ENCODE results near the gene KCNIP2.
A peak's percentile ranks its signal among the peaks of the same experiment; 100 is the strongest.

KCNIP2 gene

DNA sequence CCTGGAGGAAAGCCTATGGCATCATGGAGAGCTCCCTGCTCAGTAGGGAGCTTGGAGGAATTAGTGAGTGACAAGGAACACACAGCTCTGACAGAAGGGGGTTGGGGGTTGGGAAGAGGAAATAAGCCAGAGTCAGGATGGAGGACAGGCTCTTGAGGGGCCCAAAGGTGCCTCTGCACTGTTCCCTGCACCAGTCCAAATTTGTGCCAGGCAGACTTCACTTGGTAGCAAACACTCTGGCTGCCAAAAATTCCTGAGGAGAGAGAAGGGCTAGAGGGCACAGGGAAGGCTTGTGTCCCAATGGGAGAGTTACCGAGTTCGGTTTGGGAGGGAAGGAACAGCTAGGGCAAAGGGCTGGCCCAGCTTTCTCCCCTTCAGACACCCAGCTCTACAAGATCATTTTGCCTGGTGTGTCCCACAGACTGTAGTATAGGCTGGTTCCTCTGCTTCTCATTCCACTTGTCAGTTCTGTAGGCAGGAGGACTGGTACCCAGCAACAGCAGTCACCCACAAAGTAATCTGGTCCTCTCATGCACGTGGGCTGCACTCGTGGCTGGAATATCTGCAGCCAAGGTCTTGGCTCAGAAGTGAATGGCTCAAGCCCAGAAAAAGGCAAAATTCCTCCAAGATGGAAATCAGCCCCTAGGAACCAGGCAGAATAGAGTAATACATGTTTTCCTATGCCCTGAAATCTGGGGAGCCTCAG lies 8.0 kb upstream of the KCNIP2 start:
- no peak for DNase-seq (ENCODE audit: low spot score)

DNA sequence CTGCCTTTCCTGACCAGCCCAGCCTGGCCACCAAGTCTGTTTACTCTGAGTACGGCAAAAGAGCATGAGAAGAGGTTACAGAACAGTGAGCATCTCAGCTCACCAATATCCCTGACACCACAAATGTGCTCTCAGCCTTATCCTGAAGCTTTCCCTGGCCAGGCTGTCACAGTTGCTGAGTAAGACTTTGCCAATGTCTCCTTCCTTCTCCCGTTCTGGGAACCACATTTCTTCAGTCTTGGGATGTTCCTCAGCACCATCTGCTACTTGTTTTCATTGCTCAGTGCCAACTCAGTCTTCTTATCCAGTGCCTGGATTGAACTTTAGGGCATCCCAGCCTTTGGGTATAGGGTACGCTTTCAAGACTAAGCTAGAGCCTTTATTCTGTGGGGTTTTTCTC lies 7.1 kb upstream of the KCNIP2 start:
- DNase-seq (ENCODE audit: low spot score): no peak

DNA sequence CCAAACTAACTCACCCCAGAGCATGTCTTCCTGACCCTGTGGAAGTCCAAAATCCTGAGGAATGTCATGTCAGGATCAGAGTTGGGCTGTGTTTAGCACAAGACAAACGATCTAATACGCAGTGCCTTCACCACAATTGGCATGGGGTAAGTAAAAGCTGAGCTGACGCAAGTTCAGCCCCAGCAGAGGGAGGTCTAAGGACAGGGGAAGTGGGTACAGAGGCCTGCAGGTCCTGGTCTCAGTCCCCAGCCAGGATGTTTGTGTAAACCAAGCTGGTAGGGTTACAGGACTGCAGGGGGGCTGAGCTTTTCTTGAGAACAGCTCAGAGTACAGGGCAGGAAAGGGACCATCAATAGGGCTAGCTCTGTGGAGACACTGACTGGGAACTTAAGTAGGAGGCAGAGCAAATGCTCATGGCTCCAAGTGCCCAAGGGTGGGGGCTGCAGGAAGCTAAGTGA lies 5.3 kb upstream of the KCNIP2 start:
- DNase-seq (ENCODE audit: low spot score): no peak

DNA sequence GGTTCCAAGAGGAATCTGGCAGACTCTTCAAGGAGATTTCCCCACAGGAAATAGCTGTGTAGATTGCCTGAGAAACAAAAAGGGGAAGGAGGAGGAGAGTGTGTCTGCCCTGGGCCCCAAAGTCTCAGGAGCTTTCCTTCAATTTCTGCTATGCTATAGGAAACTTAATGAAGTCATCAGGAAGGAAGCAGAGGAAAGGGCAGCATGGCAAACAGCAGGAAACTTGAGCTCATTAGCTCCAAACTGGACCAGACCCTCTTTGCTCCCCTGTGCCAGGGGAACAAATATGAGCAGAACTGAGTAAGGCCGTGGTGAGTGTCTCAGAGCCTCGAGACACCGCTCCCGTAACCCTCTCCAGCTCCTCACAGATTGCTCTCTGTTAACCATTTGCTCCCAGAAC lies 4.8 kb upstream of the KCNIP2 start:
- DNase-seq (ENCODE audit: low spot score): no peak

DNA sequence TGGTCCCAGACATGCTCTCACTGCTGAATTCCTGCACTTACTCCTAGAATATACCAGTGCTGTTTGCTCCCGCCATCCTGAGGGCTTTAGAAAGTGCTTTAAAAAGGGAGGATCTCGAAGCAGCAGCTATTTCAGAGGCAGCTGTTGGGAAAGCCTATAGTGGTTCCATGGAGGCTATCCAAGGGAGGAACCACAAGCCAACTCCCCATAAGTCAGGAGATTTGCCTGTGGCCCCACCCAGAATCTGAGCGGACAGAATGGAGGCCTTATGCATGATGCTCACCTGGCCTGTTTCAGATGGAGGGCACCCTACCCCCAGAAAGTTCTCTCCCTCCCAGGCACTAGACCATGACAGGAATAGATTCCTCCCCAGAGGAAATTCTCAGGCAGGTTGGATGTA lies 2.3 kb upstream of the KCNIP2 start:
- DNase-seq (ENCODE audit: low spot score): no peak

DNA sequence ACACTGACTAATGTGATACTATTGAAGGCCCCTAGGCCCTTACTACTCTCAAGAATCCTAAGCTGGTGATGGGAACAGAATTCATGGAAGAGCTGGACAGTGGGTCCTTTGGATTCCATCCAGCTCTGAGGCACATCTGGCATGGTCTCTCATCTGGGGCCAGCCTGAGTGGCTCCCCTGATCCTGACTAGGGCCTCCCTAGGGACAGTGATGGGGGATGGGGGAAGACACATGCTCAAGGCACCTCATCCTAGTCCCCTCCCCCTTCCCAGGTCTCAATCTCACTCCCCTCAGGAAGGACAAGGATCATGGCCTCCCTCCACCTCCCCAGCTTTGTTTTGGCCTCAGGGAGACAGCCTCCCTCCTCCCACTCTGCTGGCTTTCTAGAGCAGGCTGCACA lies 1.8 kb downstream of the KCNIP2 start:
- no peak for DNase-seq (ENCODE audit: low spot score)

DNA sequence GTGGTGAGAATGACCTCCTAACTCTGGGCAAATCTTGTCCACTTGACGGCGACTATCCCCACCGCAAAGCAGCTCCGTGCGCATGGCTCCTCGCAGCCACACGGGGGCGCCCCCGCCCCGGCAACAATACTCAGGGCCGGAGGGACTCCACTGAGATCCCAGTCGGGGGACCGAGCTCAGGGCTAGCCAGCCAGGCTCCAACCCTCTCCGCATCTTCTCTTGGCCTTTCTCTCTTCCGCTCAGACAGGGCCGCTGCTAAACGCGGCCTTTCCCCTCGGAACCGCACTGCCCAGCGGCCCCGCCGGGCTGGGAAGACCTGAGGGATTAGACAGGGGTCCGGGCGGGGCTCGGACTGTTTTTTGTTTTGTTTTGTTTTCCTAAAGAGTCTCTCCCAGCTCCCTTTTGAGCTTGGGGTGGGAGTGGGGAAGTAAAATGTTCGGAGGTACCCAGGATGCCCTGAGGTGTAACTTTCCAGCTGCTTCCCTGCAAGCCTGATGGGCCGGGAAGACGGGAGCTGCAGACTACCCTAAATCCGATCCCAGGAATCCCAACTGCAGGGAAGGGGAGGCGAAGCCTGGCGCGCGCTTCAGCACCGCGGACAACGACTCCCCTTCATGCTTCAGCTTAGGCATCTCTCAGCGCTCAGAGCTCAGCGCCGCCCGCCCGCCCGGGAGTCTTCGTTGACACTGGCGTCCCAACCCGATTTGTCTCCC lies 2.7 kb downstream of the KCNIP2 start:
- DNase-seq (ENCODE audit: low spot score): peak; percentile 85

DNA sequence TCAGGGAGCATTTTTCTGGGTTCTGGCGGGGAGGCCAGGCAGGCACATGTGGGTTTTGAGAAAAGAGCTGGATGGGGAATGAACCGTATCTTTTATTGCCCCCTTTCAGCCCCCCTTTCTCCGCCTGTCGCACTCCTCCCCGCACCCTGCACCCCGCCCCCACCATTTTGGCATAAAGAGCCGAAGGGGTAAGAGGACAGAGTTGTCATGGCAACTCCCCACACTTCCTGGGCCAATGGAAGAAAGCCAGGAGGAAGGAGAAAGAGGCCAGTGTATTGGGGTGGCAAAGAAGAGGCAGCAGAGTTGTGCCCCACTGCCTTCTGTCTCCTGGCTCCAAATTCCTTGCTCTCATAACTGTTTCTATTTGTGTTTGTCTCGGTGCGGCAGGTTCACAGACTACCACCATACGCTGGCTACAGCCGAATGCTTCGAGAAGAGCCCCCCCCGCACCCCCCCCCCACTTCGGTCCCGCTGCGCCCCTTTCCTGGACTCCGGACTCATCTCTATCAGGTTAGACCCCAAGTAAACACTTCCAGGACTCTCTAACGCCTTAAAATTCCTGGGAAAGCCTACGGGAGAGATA lies 3.4 kb downstream of the KCNIP2 start:
- no peak for DNase-seq (ENCODE audit: low spot score)

DNA sequence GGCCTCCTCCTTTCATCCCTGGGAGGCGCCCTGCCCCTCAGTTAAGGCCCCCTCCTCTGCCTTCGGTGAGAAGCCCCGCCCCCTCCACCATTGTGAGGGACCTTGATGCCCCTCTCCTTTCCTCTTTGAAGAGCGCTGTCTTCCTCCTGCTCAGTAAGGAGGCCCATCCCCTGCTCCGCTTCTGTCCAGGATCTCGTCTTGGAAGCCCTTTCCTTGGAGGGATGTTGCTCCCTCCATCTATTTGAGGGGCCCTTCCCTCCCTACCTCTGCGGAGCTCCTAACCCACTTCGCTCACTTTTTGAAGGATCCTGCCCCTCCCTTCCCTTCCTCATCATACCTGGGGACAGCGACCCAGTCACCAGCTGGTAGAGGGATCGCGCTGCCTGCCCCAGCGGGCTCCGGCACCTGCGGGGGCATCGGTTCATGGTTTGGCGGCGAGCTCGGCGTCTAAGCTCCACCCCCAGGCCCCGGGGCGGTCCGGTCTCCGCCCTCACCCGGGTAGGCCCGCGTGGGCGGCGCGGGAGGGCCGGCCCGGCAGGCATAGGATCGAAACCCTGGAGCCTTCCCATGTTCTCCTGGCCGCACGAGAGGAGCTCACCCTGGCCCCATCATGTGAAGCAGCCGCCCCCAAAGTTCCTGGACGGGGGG lies 4.1 kb downstream of the KCNIP2 start:
- peak; percentile 26 for DNase-seq (ENCODE audit: low spot score)

DNA sequence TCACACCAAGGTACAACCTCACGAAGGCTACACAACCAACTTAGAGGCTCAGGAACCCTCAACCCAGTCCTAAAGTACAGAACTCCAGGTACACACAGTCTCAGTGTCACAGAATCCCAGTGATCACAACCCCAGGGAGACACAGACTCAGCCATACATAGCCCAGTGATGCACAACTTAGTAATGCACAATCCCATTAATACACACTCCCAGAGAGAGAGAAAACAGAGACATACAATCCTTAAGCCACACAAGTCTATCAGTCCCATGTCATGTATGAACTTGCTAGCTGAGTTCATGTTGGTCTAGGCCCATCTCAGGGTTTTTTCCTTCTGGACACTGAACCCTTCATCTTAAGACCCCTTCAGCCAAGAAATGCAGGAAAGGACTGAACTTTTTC lies 4.6 kb downstream of the KCNIP2 start:
- no peak for DNase-seq (ENCODE audit: low spot score)

DNA sequence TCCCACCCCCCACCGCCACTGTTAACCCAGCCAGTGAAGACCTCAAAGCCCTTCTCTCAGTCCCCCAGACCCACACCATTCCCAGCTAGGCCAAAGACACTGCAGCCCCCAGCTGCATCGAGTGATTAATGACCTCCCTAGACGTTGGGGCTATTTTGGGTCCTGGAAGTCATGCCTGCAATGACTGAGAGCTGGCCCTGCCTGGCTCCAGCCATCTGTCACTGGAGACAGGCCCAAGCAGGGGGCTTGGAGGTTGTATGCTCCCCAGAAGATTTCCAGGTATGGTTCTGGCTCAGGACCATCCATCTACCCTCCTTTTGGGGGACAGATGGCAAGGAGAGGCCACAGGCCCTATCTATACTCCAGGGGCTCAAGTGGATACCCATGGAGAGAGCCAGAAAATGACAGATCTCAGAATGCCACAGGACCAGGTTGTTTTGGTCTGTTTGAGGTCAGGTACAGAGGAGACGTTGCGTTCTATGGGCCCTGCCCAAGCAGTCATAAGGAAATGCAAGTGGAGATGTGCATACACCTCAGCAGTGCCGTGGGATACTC lies 5.1 kb downstream of the KCNIP2 start:
- DNase-seq (ENCODE audit: low spot score): no peak

DNA sequence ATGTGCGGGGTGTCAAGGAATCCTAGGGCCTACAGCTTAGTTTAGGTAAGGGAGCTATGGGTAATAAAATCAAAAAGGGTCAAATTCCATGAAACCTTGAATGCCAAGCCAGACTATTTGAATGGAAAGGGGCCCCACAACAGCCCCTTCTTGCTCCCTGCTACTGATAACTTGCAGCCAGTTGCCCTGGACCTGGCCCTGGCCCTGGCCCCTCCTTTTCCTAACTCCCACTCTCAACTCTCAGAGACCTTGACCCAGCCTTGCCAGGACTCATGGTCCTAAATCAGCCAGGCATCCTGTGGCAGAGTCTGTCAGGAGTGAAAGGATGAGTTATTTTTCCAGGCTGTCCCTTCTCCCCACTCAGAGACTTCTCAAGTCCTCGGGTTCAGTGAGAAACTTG lies 5.9 kb downstream of the KCNIP2 start:
- DNase-seq (ENCODE audit: low spot score): no peak

DNA sequence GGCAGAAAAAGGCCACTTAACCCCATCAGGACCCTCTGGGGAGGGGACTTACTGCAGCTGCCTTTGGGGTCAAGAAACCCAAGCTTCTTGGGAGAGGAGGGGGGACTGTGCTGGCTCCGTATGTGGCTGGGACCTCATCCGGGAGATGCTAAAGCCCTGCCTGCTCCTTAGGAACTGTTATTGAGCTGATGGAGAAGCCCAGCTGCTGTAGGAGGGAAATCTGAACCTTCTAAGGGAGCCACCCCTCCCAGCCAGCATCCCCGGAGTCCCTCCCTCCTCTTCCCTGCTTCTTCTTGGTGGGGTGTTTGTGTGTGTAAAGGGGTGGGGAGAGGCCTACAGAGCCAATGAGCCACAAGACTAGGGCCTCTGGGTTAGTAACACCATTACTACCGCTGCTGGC lies 8.2 kb downstream of the KCNIP2 start:
- DNase-seq (ENCODE audit: low spot score): no peak

DNA sequence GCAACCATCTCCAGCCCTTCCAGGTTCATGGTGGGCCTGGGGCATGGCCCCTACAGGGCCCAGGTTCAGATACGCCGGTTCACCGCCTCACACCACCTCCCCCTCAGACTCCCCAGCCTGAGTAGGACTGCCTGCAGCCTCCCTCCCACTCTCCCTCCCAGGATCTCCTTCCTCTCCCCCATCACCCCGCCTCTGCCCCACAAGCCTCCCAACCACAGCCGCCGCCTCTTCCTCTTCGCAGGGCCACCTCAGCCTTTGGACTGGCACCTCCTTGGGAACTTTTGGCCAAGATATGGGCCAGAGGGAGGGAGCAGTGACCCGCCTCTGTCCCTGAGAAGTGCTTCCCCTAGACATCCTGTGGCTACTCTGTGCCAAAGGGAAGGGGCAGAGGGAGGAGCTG lies 9.3 kb downstream of the KCNIP2 start:
- DNase-seq (ENCODE audit: low spot score): no peak

DNA sequence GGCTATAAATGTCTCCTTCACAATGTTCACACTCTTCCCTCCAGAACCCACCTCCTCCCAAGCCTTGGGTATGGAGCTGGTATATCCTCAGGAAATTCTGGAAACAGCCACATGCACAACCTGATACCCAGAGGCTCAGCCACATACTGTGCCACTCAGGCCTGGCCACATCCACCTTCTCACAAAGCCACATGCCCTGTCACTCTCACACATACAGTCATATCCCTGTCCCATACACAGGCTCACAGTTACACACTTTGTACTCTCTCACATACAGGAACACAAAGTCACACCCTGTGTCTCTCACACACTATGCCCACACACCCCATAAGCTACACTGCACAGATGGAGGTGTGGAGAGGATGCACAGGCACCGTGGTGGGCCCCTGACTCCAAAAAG lies 10.1 kb downstream of the KCNIP2 start:
- DNase-seq (ENCODE audit: low spot score): no peak

DNA sequence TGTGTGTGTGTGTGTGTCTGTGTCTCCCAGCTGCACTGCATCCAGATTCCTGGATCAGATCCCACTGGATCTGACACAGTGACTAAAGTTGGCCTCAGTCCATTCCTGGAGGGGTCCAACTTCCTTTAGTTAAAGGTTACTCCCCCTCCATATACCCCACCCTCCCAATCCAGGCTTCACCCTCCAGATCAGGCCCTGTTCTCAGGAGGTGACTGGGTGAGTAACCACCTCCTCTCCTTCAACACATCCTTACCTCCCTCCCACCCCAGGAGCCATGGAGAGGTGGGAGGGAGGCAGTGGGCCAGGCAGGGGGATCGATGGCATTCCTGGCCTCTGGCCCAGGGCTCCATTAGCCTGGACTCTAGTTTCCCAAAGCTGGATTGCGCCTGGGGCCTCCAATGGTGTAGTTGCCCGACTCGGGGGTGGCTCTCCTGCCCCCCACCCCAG lies 11.3 kb downstream of the KCNIP2 start:
- no peak for DNase-seq (ENCODE audit: low spot score)

DNA sequence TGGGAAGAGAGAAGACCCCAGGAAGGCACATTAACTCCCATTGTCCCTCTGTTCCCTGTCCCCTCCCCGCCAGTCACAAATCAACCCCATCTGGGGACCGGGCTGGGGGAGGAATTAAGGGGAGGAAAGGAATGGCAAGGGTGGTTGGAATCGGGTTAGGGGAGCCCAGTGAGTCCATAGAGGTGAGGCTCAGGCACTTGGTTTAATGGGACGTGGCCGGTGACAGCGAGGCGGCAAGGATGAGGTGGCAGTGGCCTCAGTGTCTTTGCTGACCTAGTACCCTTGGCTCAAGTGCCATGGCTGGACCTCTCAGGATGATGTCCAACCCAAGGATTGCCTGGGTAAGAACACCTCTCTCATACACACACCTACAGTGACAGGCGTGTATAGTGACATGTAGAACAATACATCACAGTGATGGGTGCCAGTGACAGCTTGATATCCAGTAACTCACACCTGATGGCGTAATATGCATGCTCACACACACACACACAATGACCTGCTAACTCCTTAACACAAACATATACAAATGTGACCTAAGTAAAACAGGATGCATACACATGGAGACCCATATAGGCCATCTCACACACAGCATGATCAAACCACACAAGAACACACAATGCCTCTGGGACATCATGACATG lies 12.3 kb downstream of the KCNIP2 start:
- no peak for DNase-seq (ENCODE audit: low spot score)

DNA sequence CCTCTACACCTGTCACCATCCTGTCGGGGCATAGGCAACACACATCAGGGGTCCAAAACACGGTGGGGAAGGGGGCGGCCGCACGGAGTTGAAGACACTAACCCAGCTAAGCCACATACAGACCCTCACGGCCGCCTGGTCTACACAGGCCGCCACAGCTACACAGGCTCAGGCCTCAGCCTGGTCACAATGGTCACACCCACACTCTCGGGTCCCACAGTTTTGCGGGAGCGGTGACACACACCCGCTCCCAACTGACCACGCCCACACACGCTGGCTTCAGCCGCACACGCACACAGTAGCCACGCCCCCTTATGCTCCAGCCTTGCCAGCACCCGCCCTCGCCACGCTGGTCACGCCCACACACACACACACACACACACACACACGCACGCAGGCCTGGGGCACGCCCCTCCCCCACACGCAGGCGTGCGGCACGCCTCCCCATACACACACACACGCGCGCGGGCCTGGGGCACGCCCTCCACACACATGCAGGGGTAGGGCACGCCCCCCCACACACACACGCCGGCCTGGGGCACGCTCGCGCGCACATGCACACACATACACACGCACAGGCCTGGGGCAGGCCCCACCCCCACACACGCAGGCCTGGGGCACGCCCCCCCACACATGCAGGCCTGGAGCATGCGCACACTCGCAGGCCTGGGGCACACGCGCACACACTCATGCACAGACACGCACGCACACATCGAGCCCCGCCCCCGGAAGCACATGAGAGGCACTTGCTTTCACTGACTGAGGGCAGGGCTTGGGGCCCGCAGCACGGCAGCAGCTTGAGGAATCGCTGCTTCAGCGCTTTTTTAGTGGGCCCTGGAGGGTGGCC lies 13.1 kb downstream of the KCNIP2 start:
- DNase-seq (ENCODE audit: low spot score): peak; percentile 88

DNA sequence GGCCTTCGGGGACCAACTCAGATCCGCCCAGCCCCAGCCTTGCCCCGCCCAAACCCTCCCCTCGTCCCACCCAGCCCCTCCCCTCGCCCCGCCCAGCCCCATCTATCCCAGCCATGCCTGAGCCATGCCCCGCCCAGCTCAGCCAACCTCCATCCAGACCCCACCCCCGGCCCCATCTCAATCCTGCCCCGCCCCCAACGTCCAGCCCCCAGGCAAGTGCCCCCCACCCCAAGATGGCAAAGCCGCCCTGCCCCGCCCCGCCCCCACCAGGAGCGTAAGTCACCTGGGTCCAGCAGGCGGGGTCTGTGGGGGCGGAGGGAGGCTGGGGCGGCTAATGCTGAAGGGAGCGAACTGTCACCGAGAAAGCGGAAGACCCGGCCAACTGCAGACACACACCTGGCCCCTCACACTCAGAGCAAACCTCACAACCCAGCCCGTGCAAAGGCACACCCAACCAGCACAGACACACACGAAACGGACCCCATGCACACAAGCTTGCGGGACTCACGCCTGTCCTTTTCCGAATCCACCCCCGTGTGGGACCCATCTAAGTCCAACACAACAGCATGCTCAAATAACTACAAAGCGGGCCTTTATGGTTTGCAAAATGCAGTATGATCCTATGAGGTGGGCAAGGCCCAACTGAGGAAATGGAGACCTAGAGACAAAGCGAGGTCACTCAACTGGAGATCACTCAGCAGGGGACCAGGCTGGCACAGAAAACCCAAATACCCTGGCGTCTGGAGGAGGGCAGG lies 13.9 kb downstream of the KCNIP2 start:
- DNase-seq (ENCODE audit: low spot score): peak; percentile 87

Data from D341Med (cell line).